Stomach (tissue), 9 donors: ENCODE measurements around the gene TNK1. TPM values are rescaled to one million over a fixed set of nuclear protein-coding genes. Genes with fewer than 3 reads are reported as not detected.
A peak's percentile ranks its signal among the peaks of the same experiment; 100 is the strongest.

ENCODE experiments used
- DNase-seq, 2 donors: peaks; one replicate each; pipeline versions ENCODE4 v3.0.0 to v3.0.0-alpha.2; 2013 to 2019
- H3K27ac ChIP-seq, 5 donors: fragments of 200-600 bp in 4 of 5; sonication (generic) in 4 of 5; one replicate each; pipeline ENCODE4 v1.5.1; 2013 to 2019; ENCODE audit warnings: mild to moderate bottlenecking in 1 of 5, moderate library complexity in 1 of 5
- H3K27me3 ChIP-seq, 3 donors: fragments of 200-600 bp; sonication (generic); one replicate each; pipeline ENCODE4 v1.5.1; 2017 to 2019; ENCODE audit warnings: mixed run types in 1 of 3
- H3K36me3 ChIP-seq, 4 donors: fragments of 200-600 bp; sonication (generic); 1 replicate in 3 of 4; 2 replicates in 1 of 4; pipeline ENCODE4 v1.5.1; 2016 to 2019
- H3K4me1 ChIP-seq, 4 donors: fragments of 200-600 bp; sonication (generic); one replicate each; pipeline ENCODE4 v1.5.1; 2016 to 2019
- H3K4me3 ChIP-seq, 4 donors: fragments of 200-600 bp; sonication (generic) in 3 of 4; one replicate each; pipeline ENCODE4 v1.5.1; 2016 to 2019; ENCODE audit warnings: mild to moderate bottlenecking in 1 of 4
- H3K9me3 ChIP-seq, 4 donors: fragments of 200-600 bp; sonication (generic); one replicate each; pipeline ENCODE4 v1.5.1; 2016 to 2019
- CTCF ChIP-seq, 7 experiments: fragments of 450-650 bp in 4 of 7; fragments of 200-600 bp in 3 of 7; sonication (generic) in 3 of 7; IDR thresholded peaks; one replicate each; pipeline ENCODE4 v1.5.1; 2016 to 2019; ENCODE audit warnings: antibody characterized with exemption in 7 of 7, control low read depth in 2 of 7, mild to moderate bottlenecking in 1 of 7
- EP300 ChIP-seq: sonication (generic); formaldehyde crosslinking; IDR thresholded peaks from one replicate; pipeline ENCODE4 v1.6.1; 2017; ENCODE audit warnings: antibody characterized with exemption
- POLR2A ChIP-seq, 4 donors: fragments of 450-650 bp; IDR thresholded peaks; one replicate each; pipeline ENCODE4 v1.6.1; 2016; ENCODE audit warnings: antibody characterized with exemption in 4 of 4, control low read depth in 2 of 4, mild to moderate bottlenecking in 1 of 4, moderate library complexity in 1 of 4
- POLR2AphosphoS5 ChIP-seq, 3 donors: sonication (generic); formaldehyde crosslinking; IDR thresholded peaks; one replicate each; pipeline ENCODE4 v1.6.1; 2016; ENCODE audit warnings: antibody characterized with exemption in 3 of 3
- WGBS, 5 donors: extraction: QIAGEN DNeasy Blood & Tissue Kit in 3 of 5; methylation state at CpG; one replicate each; pipeline versions ENCODE4 v1.1.5 to v1.1.7; 2013 to 2018; 5-methylcytosine and 5-hydroxymethylcytosine counted together
- intact Hi-C: fragments of 100-400 bp; cut with DNase I; formaldehyde crosslinking; loops from one replicate; pipeline ENCODE4 v1.15.1; 2023; ENCODE audit warnings: low total_unique reads
- polyA plus RNA-seq, 3 donors: library from polyadenylated mRNA; stranded (reverse); fragments of 200-250 nt; gene quantifications; one replicate each; pipeline ENCODE4 v1.2.3, GENCODE V29; 2013
- total RNA-seq, 5 donors: library from RNA; depleted of rRNA; stranded (reverse); fragments of >200 nt; gene quantifications; one replicate each; pipeline versions ENCODE4 v1.1.0 to v1.2.3, GENCODE V29; 2014 to 2016
- donor health status: healthy with polysubstance abuse.
- donor health status: Bipolar disorder and iron deficiency.
- donor health status: healthy.

TNK1 gene
- total and polyA plus RNA-seq, 8 donors = 5.7 to 37.1 (median 10.4) TPM

- TF ChIP-seq POLR2A (IDR thresholded peaks at IDR 0.05) (no peak), CTCF (IDR thresholded peaks at IDR 0.05) (no peak), EP300 (no peak), POLR2AphosphoS5 (IDR thresholded peaks at IDR 0.05) (no peak)
- no peak for DNase-seq
- H3K36me3 ChIP-seq = peaks cover 4 to 44% (median 38%) of the 10 kb centered on the region in 4 donors
- no peak overlapping the region for H3K27ac ChIP-seq
- no peaks in the 10 kb centered on the region for H3K9me3 ChIP-seq
- no peak overlapping the region for H3K4me3 ChIP-seq
- intact Hi-C loops = no loop called here
- H3K4me1 ChIP-seq = peaks cover 25 to 46% (median 37%) of the 10 kb centered on the region in 4 donors
- 90 to 95% (median 91%) methylated on average over 10 of the region's 10 CpGs for WGBS, 5 donors
- H3K27me3 ChIP-seq = peaks cover 0 to 32% (median 5%) of the 10 kb centered on the region in 3 donors
Measured at GRCh38 chr17:7382901-7383300, 2.0 kb downstream of the TNK1 start.

- peaks cover 8 to 49% (median 43%) of the 10 kb centered on the region in 4 donors for H3K36me3 ChIP-seq
- H3K9me3 ChIP-seq = no peaks in the 10 kb centered on the region
- DNase-seq = no peak
- intact Hi-C loops = no loop called here
- H3K27me3 ChIP-seq = peaks cover 0 to 32% (median 5%) of the 10 kb centered on the region in 3 donors
- peak overlapping the region in 1 of 5 donors; percentile 76 for H3K27ac ChIP-seq
- 70 to 93% (median 87%) methylated on average over 6 to 11 of the region's 11 CpGs for WGBS, 5 donors
- H3K4me1 ChIP-seq = peaks cover 25 to 46% (median 37%) of the 10 kb centered on the region in 4 donors
- no peak for TF ChIP-seq POLR2AphosphoS5 (IDR thresholded peaks at IDR 0.05)
- no peak for TF ChIP-seq CTCF (IDR thresholded peaks at IDR 0.05)
- TF ChIP-seq EP300 = no peak
- no peak for TF ChIP-seq POLR2A (IDR thresholded peaks at IDR 0.05)
- peak overlapping the region in 3 of 4 donors; percentile 43 to 53 (median 46) for H3K4me3 ChIP-seq
Measured at GRCh38 chr17:7383371-7383741, 2.5 kb downstream of the TNK1 start.

GRCh38 chr17:7383742-7384488 lies 3.0 kb downstream of the TNK1 start:
- TF ChIP-seq POLR2A (IDR thresholded peaks at IDR 0.05) = no peak
- TF ChIP-seq POLR2AphosphoS5 (IDR thresholded peaks at IDR 0.05) = peak in 1 of 3 donors; percentile 14
- no peak for TF ChIP-seq CTCF (IDR thresholded peaks at IDR 0.05)
- no peak for TF ChIP-seq EP300
- no peaks in the 10 kb centered on the region for H3K9me3 ChIP-seq
- peak overlapping the region; percentile 41 to 53 (median 44) for H3K4me3 ChIP-seq
- H3K27ac ChIP-seq = peak overlapping the region in 4 of 5 donors; percentile 6 to 76 (median 58)
- WGBS, 5 donors = 40 to 56% (median 49%) methylated on average over 36 to 65 of the region's 65 CpGs
- peak; percentile 34 to 90 for DNase-seq
- H3K36me3 ChIP-seq = peaks cover 14 to 54% (median 48%) of the 10 kb centered on the region in 4 donors
- peaks cover 25 to 46% (median 37%) of the 10 kb centered on the region in 4 donors for H3K4me1 ChIP-seq
- intact Hi-C loops = no loop called here
- peaks cover 0 to 32% (median 5%) of the 10 kb centered on the region in 3 donors for H3K27me3 ChIP-seq

GRCh38 chr17:7384489-7385081 lies 3.7 kb downstream of the TNK1 start:
- peaks cover 25 to 46% (median 37%) of the 10 kb centered on the region in 4 donors for H3K4me1 ChIP-seq
- peak overlapping the region in 4 of 5 donors; percentile 6 to 76 (median 58) for H3K27ac ChIP-seq
- 71 to 87% (median 74%) methylated on average over 11 to 23 of the region's 23 CpGs for WGBS, 5 donors
- H3K4me3 ChIP-seq = peak overlapping the region; percentile 41 to 53 (median 44)
- DNase-seq = no peak
- peaks cover 21 to 61% (median 55%) of the 10 kb centered on the region in 4 donors for H3K36me3 ChIP-seq
- no peaks in the 10 kb centered on the region for H3K9me3 ChIP-seq
- intact Hi-C loops = no loop called here
- peaks cover 0 to 32% (median 5%) of the 10 kb centered on the region in 3 donors for H3K27me3 ChIP-seq
- TF ChIP-seq CTCF (IDR thresholded peaks at IDR 0.05) (no peak), POLR2A (IDR thresholded peaks at IDR 0.05) (no peak), POLR2AphosphoS5 (IDR thresholded peaks at IDR 0.05) (no peak), EP300 (no peak)
